Gastrocnemius medialis (tissue), 4 donors: ENCODE results near the gene TAC4. TPM values are rescaled to one million over a fixed set of nuclear protein-coding genes. Genes with fewer than 3 reads are reported as not detected.

Source experiments
- ATAC-seq, 2 donors: fragments of 150-250 bp; one replicate each; pipeline ENCODE4 v1.9.1; 2016
- DNase-seq, 2 donors: peaks; one replicate each; pipeline ENCODE4 v3.0.0-alpha.2; 2019
- H3K27ac ChIP-seq, 4 donors: fragments of 200-600 bp; sonication (generic); 1 replicate in 1 of 4; 2 replicates in 3 of 4; pipeline ENCODE4 v1.5.1; 2016 to 2018; ENCODE audit warnings: mild to moderate bottlenecking in 2 of 4, moderate library complexity in 1 of 4
- H3K27me3 ChIP-seq, 3 donors: fragments of 200-600 bp; sonication (generic) in 2 of 3; 1 replicate in 1 of 3; 2 replicates in 2 of 3; pipeline versions ENCODE4 v1.5.1 to v1.6.0; 2016 to 2019; ENCODE audit warnings: mild to moderate bottlenecking in 1 of 3, moderate library complexity in 1 of 3
- H3K36me3 ChIP-seq, 2 donors: fragments of 200-600 bp; sonication (generic) in 1 of 2; one replicate each; pipeline ENCODE4 v1.5.1; 2017 to 2018
- H3K4me1 ChIP-seq, 2 donors: fragments of 200-600 bp; sonication (generic) in 1 of 2; one replicate each; pipeline ENCODE4 v1.5.1; 2016 to 2017; ENCODE audit warnings: mild to moderate bottlenecking in 2 of 2
- H3K4me3 ChIP-seq, 4 donors: fragments of 200-600 bp; sonication (generic) in 3 of 4; 1 replicate in 1 of 4; 2 replicates in 3 of 4; pipeline ENCODE4 v1.5.1; 2016 to 2019; ENCODE audit warnings: mild to moderate bottlenecking in 2 of 4
- H3K9me3 ChIP-seq, 3 donors: fragments of 200-600 bp; sonication (generic) in 2 of 3; 1 replicate in 1 of 3; 2 replicates in 2 of 3; pipeline ENCODE4 v1.5.1; 2016 to 2019
- CTCF ChIP-seq, 5 experiments: fragments of 450-650 bp in 3 of 5; fragments of 200-600 bp in 2 of 5; sonication (generic) in 2 of 5; IDR thresholded peaks in 4 of 5; conservative IDR thresholded peaks in 1 of 5; 1 replicate in 4 of 5; 2 replicates in 1 of 5; pipeline ENCODE4 v1.5.1; 2016 to 2019; ENCODE audit warnings: antibody characterized with exemption in 5 of 5, mild to moderate bottlenecking in 3 of 5, moderate library complexity in 3 of 5
- POLR2A ChIP-seq, 2 donors: fragments of 450-650 bp; IDR thresholded peaks; one replicate each; pipeline ENCODE4 v1.6.1; 2017; ENCODE audit warnings: antibody characterized with exemption in 2 of 2, mild to moderate bottlenecking in 2 of 2, moderate library complexity in 2 of 2
- in situ Hi-C, 4 donors: fragments of 200-750 bp; cut with MboI; loops; one replicate each; pipeline versions ENCODE4 v1.15.0 to v1.8.0; 2017; ENCODE audit warnings: low sequenced_read_pairs in 4 of 4
- intact Hi-C: fragments of 100-400 bp; cut with DNase I; formaldehyde crosslinking; loops from one replicate; pipeline ENCODE4 v1.15.1; 2023; ENCODE audit warnings: low total_unique reads
- total RNA-seq, 4 donors: library from RNA; depleted of rRNA; stranded (reverse); fragments of >200 nt; gene quantifications; one replicate each; pipeline versions ENCODE4 v1.1.0 to v1.2.3, GENCODE V29; 2016

The TAC4 gene
- total RNA-seq, 4 donors from 2014 or later, result not detected

GRCh38 chr17:49851387-49852291, 3.8 kb upstream of the TAC4 start:
- TF ChIP-seq CTCF (IDR thresholded peaks at IDR 0.05 in 4 of 5, conservative IDR thresholded peaks at IDR 0.05 in 1 of 5) (peak; percentile 45 to 74 (median 59)), POLR2A (IDR thresholded peaks at IDR 0.05) (no peak)
- H3K36me3 ChIP-seq, result no peaks in the 10 kb centered on the region
- in situ Hi-C loops, result loop anchor here in 1 of 4 donors (10.0 kb wide), 1 partner anchor 277 kb away; the partner anchor contains the start of gene NXPH3
- DNase-seq, result peak; percentile 36 to 55
- no peaks in the 10 kb centered on the region for H3K27me3 ChIP-seq
- intact Hi-C loops, result loop anchor here (5.0 kb wide), 2 partner anchors 144 to 284 kb away; partner anchors contain the start of gene SLC35B1
- H3K4me1 ChIP-seq, result peaks cover 12% of the 10 kb centered on the region in 2 donors
- H3K9me3 ChIP-seq, result no peaks in the 10 kb centered on the region
- peak overlapping the region in 3 of 4 donors; percentile 5 to 33 (median 28) for H3K27ac ChIP-seq
- peak overlapping the region; percentile 50 to 58 (median 57) for H3K4me3 ChIP-seq
- peak; percentile 52 to 63 for ATAC-seq

GRCh38 chr17:49850772-49851386, 3.0 kb upstream of the TAC4 start:
- Histone ChIP-seq H3K9me3 (no peaks in the 10 kb centered on the region), H3K4me3 (peak overlapping the region; percentile 51 to 58 (median 57)), H3K36me3 (no peaks in the 10 kb centered on the region), H3K27ac (peak overlapping the region in 3 of 4 donors; percentile 5 to 33 (median 28)), H3K27me3 (no peaks in the 10 kb centered on the region), H3K4me1 (peaks cover 16 to 18% of the 10 kb centered on the region in 2 donors)
- DNase-seq (no peak), ATAC-seq (peak; percentile 65 to 74)
- in situ Hi-C loops, result loop anchor here in 1 of 4 donors (10.0 kb wide), 1 partner anchor 276 kb away; the partner anchor contains the start of gene NXPH3
- TF ChIP-seq CTCF (IDR thresholded peaks at IDR 0.05 in 4 of 5, conservative IDR thresholded peaks at IDR 0.05 in 1 of 5), result no peak
- TF ChIP-seq POLR2A (IDR thresholded peaks at IDR 0.05), result no peak
- intact Hi-C loops, result loop anchor here (5.0 kb wide), 2 partner anchors 144 to 284 kb away; partner anchors contain the start of gene SLC35B1

GRCh38 chr17:49850218-49850610, 2.3 kb upstream of the TAC4 start:
- ATAC-seq, result no peak

More at GRCh38 chr17:49850218-49850610, 2.3 kb upstream of the TAC4 start:
- Histone ChIP-seq H3K27me3 (no peaks in the 10 kb centered on the region), H3K4me3 (no peak overlapping the region), H3K9me3 (no peaks in the 10 kb centered on the region), H3K36me3 (no peaks in the 10 kb centered on the region), H3K27ac (no peak overlapping the region), H3K4me1 (peaks cover 22 to 25% of the 10 kb centered on the region in 2 donors)
- intact Hi-C loops, result loop anchor here (5.0 kb wide), 2 partner anchors 143 to 283 kb away; partner anchors contain the start of gene SLC35B1
- DNase-seq, result no peak
- TF ChIP-seq CTCF (IDR thresholded peaks at IDR 0.05 in 4 of 5, conservative IDR thresholded peaks at IDR 0.05 in 1 of 5) (no peak), POLR2A (IDR thresholded peaks at IDR 0.05) (no peak)
- in situ Hi-C loops, result loop anchor here in 1 of 4 donors (10.0 kb wide), 1 partner anchor 275 kb away; the partner anchor contains the start of gene NXPH3
